PFSK-1 (cell line): ENCODE measurements around the gene KRTCAP2.

Source experiments
- FOXP2 ChIP-seq: optimal IDR thresholded peaks from 2 replicates; pipeline ENCODE3; 2011; ENCODE audit warnings: borderline replicate concordance, control low read depth, inconsistent platforms; ENCODE audit not compliant: insufficient read depth; ENCODE audit errors: extremely low read length, extremely low read depth
- POLR2AphosphoS5 ChIP-seq: IDR thresholded peaks from 2 replicates; pipeline ENCODE4 v1.6.1; 2012; ENCODE audit warnings: low read depth, mild to moderate bottlenecking, control low read depth, low read length, moderate library complexity
- REST ChIP-seq, 2 experiments: IDR thresholded peaks; 2 replicates each; pipeline versions ENCODE4 v1.6.1 to v1.8.0; 2011 to 2012; ENCODE audit warnings: low read depth in 2 of 2, low read length in 2 of 2, control low read depth in 1 of 2, inconsistent platforms in 1 of 2, mild to moderate bottlenecking in 1 of 2, moderate library complexity in 1 of 2; ENCODE audit not compliant: insufficient read depth in 1 of 2
- SIN3A ChIP-seq: IDR thresholded peaks from 2 replicates; pipeline ENCODE4 v1.6.1; 2012; ENCODE audit warnings: mild to moderate bottlenecking, low read length, moderate library complexity, borderline replicate concordance; ENCODE audit not compliant: insufficient read depth
- TAF1 ChIP-seq: IDR thresholded peaks from 2 replicates; pipeline ENCODE4 v1.6.1; 2012; ENCODE audit warnings: low read length, control low read depth, borderline replicate concordance; ENCODE audit not compliant: insufficient read depth

GRCh38 chr1:155178441-155179111 lies 5.5 kb upstream of the KRTCAP2 start:
- no peak for TF ChIP-seq TAF1
- TF ChIP-seq POLR2AphosphoS5, result no peak
- TF ChIP-seq FOXP2, result no peak
- no peak for TF ChIP-seq REST (IDR thresholded peaks at IDR 0.05; ENCODE audit: insufficient read depth in 1 of 2, low read depth in 2 of 2, low read length in 2 of 2)
- TF ChIP-seq SIN3A, result no peak
